CD4-positive, alpha-beta T cell (primary cell): Measurements from ENCODE around the gene GBA3. TPM values are rescaled to one million over a fixed set of nuclear protein-coding genes. Genes with fewer than 3 reads are reported as not detected.

ENCODE experiments used
- ATAC-seq: fragments of 200-7000 bp; cut with Tn5 transposase; one replicate; pipeline ENCODE4 v1.10.0; 2022; ENCODE audit warnings: mild to moderate bottlenecking; ENCODE audit not compliant: poor library complexity
- CTCF ChIA-PET: fragments of 350-600 bp; sonication (Branson Sonifier 250); formaldehyde crosslinking; loops from one replicate; lab custom pipeline; 2021; ENCODE audit warnings: antibody characterized with exemption, inconsistent platforms; lab: Charles Lee
- POLR2A ChIA-PET: fragments of 350-600 bp; sonication (Branson Sonifier 250); formaldehyde crosslinking; loops from one replicate; lab custom pipeline; 2021; ENCODE audit warnings: antibody characterized with exemption, inconsistent platforms; lab: Charles Lee
- DNase-seq, 14 experiments: peaks; one replicate each; pipeline ENCODE4 v3.0.0-alpha.2; 2013 to 2020; ENCODE audit warnings: mixed read lengths in 2 of 14
- H3K27ac ChIP-seq, 2 donors: one replicate each; pipeline versions ENCODE4 v1.5.1 to v1.7.0; 2013; ENCODE audit warnings: low read length in 2 of 2, low read depth in 1 of 2, mild to moderate bottlenecking in 1 of 2
- H3K27me3 ChIP-seq, 2 experiments: 1 replicate in 1 of 2; 2 replicates in 1 of 2; pipeline versions ENCODE4 v1.6.1 to v1.7.0; 2013; ENCODE audit warnings: low read length in 2 of 2, control low read depth in 1 of 2, mild to moderate bottlenecking in 1 of 2, moderate library complexity in 1 of 2; ENCODE audit not compliant: insufficient read depth in 2 of 2, control insufficient read depth in 1 of 2
- H3K36me3 ChIP-seq: one replicate; pipeline ENCODE4 v1.6.1; 2013; ENCODE audit warnings: low read length, control low read depth; ENCODE audit not compliant: insufficient read depth
- H3K4me1 ChIP-seq: one replicate; pipeline ENCODE4 v1.6.1; 2013; ENCODE audit warnings: low read length, control low read depth; ENCODE audit not compliant: insufficient read depth
- H3K4me3 ChIP-seq: one replicate; pipeline ENCODE4 v1.5.1; 2013; ENCODE audit warnings: mild to moderate bottlenecking, low read length, moderate library complexity
- H3K9me3 ChIP-seq, 2 experiments: 1 replicate in 1 of 2; 2 replicates in 1 of 2; pipeline versions ENCODE4 v1.6.1 to v1.7.0; 2013; ENCODE audit warnings: low read length in 2 of 2, mild to moderate bottlenecking in 2 of 2, control low read depth in 1 of 2, moderate library complexity in 1 of 2; ENCODE audit not compliant: control insufficient read depth in 1 of 2, insufficient read depth in 1 of 2
- H3K27ac Mint-ChIP-seq: one replicate; pipeline ENCODE4 v1.8.0; 2020; ENCODE audit warnings: mixed read lengths
- H3K27me3 Mint-ChIP-seq: one replicate; pipeline ENCODE4 v1.8.0; 2021; ENCODE audit warnings: mixed read lengths
- H3K36me3 Mint-ChIP-seq: one replicate; pipeline ENCODE4 v1.8.0; 2021; ENCODE audit warnings: low read depth, mixed read lengths
- H3K4me1 Mint-ChIP-seq: one replicate; pipeline ENCODE4 v1.8.0; 2021; ENCODE audit warnings: low read depth, mixed read lengths
- H3K4me3 Mint-ChIP-seq: one replicate; pipeline ENCODE4 v1.8.0; 2020; ENCODE audit warnings: mild to moderate bottlenecking, mixed read lengths
- H3K9me3 Mint-ChIP-seq: one replicate; pipeline ENCODE4 v1.8.0; 2020; ENCODE audit warnings: mixed read lengths
- CTCF ChIP-seq: fragments of 200-600 bp; IDR thresholded peaks from one replicate; pipeline ENCODE4 v1.8.0; 2022; ENCODE audit warnings: antibody characterized with exemption, mild to moderate bottlenecking
- intact Hi-C, 2 experiments: fragments of 100-400 bp; cut with DNase I in 1 of 2; cut with micrococcal nuclease in 1 of 2; formaldehyde crosslinking; loops; one replicate each; pipeline versions ENCODE4 v1.15.1 to v1.9.0; 2023 to 2025; cut with DNase I, micrococcal nuclease
- total RNA-seq, 174 experiments: library from RNA in 2 of 174; stranded (reverse) in 2 of 174; gene quantifications; one replicate each; pipeline ENCODE4 v1.2.3 and lab custom pipeline; 2021 to 2026

GBA3 gene
- total RNA-seq, 2 experiments from 2014 or later, result not detected

- no peaks in the 10 kb centered on the region for H3K36me3 ChIP-seq
- H3K27ac ChIP-seq, result no peak overlapping the region
- H3K4me3 ChIP-seq, result no peak overlapping the region
- DNase-seq (no peak), ATAC-seq (no peak)
- CTCF ChIA-PET, result no interaction called here
- H3K4me1 Mint-ChIP-seq, result no peaks in the 10 kb centered on the region
- intact Hi-C loops, result no loop called here
- no peaks in the 10 kb centered on the region for H3K4me1 ChIP-seq
- H3K27me3 Mint-ChIP-seq, result peaks cover 5% of the 10 kb centered on the region
- H3K9me3 Mint-ChIP-seq, result peaks cover 3% of the 10 kb centered on the region
- no peak for TF ChIP-seq CTCF
- no peaks in the 10 kb centered on the region for H3K27me3 ChIP-seq
- H3K9me3 ChIP-seq, result no peaks in the 10 kb centered on the region
- no peak overlapping the region for H3K27ac Mint-ChIP-seq
- H3K4me3 Mint-ChIP-seq, result no peak overlapping the region
- POLR2A ChIA-PET, result no interaction called here
- H3K36me3 Mint-ChIP-seq, result no peaks in the 10 kb centered on the region
Observed at GRCh38 chr4:22739968-22740367, 47.2 kb downstream of the GBA3 start.

- ChIA-PET CTCF (no interaction called here), POLR2A (no interaction called here)
- intact Hi-C loops, result no loop called here
- ATAC-seq, result no peak
- Mint-ChIP-seq H3K27me3 (peaks cover 5% of the 10 kb centered on the region), H3K4me1 (no peaks in the 10 kb centered on the region), H3K27ac (no peak overlapping the region), H3K9me3 (peaks cover 3% of the 10 kb centered on the region), H3K4me3 (no peak overlapping the region), H3K36me3 (no peaks in the 10 kb centered on the region)
- Histone ChIP-seq H3K9me3 (no peaks in the 10 kb centered on the region), H3K4me3 (no peak overlapping the region), H3K36me3 (no peaks in the 10 kb centered on the region), H3K4me1 (no peaks in the 10 kb centered on the region), H3K27ac (no peak overlapping the region), H3K27me3 (no peaks in the 10 kb centered on the region)
- DNase-seq, result no peak
- TF ChIP-seq CTCF, result no peak
Observed at GRCh38 chr4:22741744-22742143, 49.0 kb downstream of the GBA3 start.

- DNase-seq, result no peak
- Mint-ChIP-seq H3K27ac (no peak overlapping the region), H3K27me3 (peaks cover 5% of the 10 kb centered on the region), H3K9me3 (peaks cover 8% of the 10 kb centered on the region), H3K4me1 (no peaks in the 10 kb centered on the region), H3K4me3 (no peak overlapping the region), H3K36me3 (no peaks in the 10 kb centered on the region)
- no peak overlapping the region for H3K4me3 ChIP-seq
- no peak for ATAC-seq
- ChIA-PET CTCF (no interaction called here), POLR2A (interaction anchor here (0.7 kb wide), 1 partner anchor 99 kb away, joined by 3 read pairs; no protein-coding TSS in a partner anchor)
- intact Hi-C loops, result no loop called here
- no peaks in the 10 kb centered on the region for H3K27me3 ChIP-seq
- H3K36me3 ChIP-seq, result no peaks in the 10 kb centered on the region
- H3K9me3 ChIP-seq, result no peaks in the 10 kb centered on the region
- no peaks in the 10 kb centered on the region for H3K4me1 ChIP-seq
- TF ChIP-seq CTCF, result no peak
- H3K27ac ChIP-seq, result no peak overlapping the region
Observed at GRCh38 chr4:22743290-22743689, 50.6 kb downstream of the GBA3 start.
